ENCODE results near the gene SPOPL.

Gene SPOPL

DNA sequence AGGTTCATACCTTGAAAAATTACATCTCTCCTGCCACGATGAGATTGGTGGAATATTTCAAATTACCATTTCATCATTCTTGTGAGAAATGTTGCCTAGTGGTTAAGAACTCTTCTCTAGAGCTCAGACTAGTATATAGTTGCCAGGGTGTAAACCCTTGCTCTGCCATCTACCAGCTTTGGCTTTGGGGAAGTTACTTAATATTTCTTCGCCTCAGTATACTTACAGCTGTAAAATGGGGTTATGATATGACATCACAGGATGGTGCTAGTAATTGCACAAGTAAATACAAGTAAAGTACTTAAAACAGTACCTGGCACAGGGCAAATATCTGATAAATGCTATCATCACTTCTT lies 1.5 kb downstream of the SPOPL start:
- peak overlapping the region; percentile 71; the same call in 1 of the 2 replicates for H3K9ac ChIP-seq (ENCODE audit: low read length)
- no peaks in the 10 kb centered on the region for H3K9me3 ChIP-seq (replicated peaks; ENCODE audit: insufficient read depth, low read length)
- no peak for TF ChIP-seq EZH2phosphoT487 (IDR thresholded peaks at IDR 0.05; ENCODE audit: low read length)
- no peak for TF ChIP-seq EZH2 (optimal IDR thresholded peaks at IDR 0.05; ENCODE audit: low read depth, low read length)
- TF ChIP-seq, protein P1, sequence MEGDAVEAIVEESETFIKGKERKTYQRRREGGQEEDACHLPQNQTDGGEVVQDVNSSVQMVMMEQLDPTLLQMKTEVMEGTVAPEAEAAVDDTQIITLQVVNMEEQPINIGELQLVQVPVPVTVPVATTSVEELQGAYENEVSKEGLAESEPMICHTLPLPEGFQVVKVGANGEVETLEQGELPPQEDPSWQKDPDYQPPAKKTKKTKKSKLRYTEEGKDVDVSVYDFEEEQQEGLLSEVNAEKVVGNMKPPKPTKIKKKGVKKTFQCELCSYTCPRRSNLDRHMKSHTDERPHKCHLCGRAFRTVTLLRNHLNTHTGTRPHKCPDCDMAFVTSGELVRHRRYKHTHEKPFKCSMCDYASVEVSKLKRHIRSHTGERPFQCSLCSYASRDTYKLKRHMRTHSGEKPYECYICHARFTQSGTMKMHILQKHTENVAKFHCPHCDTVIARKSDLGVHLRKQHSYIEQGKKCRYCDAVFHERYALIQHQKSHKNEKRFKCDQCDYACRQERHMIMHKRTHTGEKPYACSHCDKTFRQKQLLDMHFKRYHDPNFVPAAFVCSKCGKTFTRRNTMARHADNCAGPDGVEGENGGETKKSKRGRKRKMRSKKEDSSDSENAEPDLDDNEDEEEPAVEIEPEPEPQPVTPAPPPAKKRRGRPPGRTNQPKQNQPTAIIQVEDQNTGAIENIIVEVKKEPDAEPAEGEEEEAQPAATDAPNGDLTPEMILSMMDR (IDR thresholded peaks at IDR 0.05; ENCODE audit: low read length) = no peak
- no peak overlapping the region for H3K27ac ChIP-seq (ENCODE audit: low read length)
- no peak overlapping the region for H2AFZ ChIP-seq (ENCODE audit: low read length)
- no peaks in the 10 kb centered on the region for H3K27me3 ChIP-seq (replicated peaks; ENCODE audit: insufficient read depth, low read length)
- peak overlapping the region; percentile 77 for H3K4me2 ChIP-seq (ENCODE audit: low read depth, low read length)
- 0 out of 2 replicates have a peak, but pooled peaks cover 5% of the 10 kb centered on the region for H4K20me1 ChIP-seq (ENCODE audit: insufficient read depth, low read length)
- peaks cover 16% of the 10 kb centered on the region; the same call in 1 of the 2 replicates for H3K4me1 ChIP-seq (ENCODE audit: low read length)
- H3K9me2 ChIP-seq (replicated peaks; ENCODE audit: insufficient read depth, low read length) = no peaks in the 10 kb centered on the region
- H3K4me3 ChIP-seq (ENCODE audit: low read length) = peak overlapping the region; percentile 87
- H3K79me2 ChIP-seq (ENCODE audit: low read length) = peaks cover 58% of the 10 kb centered on the region
- no peak for DNase-seq
- no peaks in the 10 kb centered on the region for H3K36me3 ChIP-seq (replicated peaks; ENCODE audit: insufficient read depth, low read length)
- peaks cover 6% of the 10 kb centered on the region; the same call in 1 of the 2 replicates for H3F3A ChIP-seq (ENCODE audit: insufficient read depth, low read length)

DNA sequence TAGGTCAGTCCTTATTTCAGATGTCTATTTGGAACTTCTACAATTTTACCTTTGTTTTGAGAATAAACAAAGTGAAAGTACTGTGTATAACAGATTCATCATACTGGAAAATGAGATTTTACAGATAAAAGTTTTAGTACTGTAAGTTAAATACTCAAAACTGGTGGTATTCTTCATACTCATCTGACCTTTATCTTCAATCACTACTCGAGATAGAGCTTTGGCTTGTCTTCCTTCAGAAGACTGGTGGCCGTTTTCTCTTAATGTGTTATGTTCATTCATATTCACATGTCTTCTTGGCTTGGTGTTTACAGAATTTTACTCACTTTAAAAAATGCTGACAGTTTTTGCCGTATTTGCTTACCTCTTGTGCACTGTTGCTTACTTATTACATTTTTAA lies 2.1 kb downstream of the SPOPL start:
- H3F3A ChIP-seq (ENCODE audit: insufficient read depth, low read length) = peaks cover 6% of the 10 kb centered on the region; the same call in 1 of the 2 replicates
- no peak overlapping the region for H3K27ac ChIP-seq (ENCODE audit: low read length)
- H3K79me2 ChIP-seq (ENCODE audit: low read length) = peaks cover 63% of the 10 kb centered on the region
- H3K9me3 ChIP-seq (replicated peaks; ENCODE audit: insufficient read depth, low read length) = no peaks in the 10 kb centered on the region
- H3K4me3 ChIP-seq (ENCODE audit: low read length) = peak overlapping the region; percentile 6; the same call in 1 of the 2 replicates
- H3K27me3 ChIP-seq (replicated peaks; ENCODE audit: insufficient read depth, low read length) = no peaks in the 10 kb centered on the region
- no peak for DNase-seq
- H3K4me2 ChIP-seq (ENCODE audit: low read depth, low read length) = peak overlapping the region; percentile 77
- no peak overlapping the region for H3K9ac ChIP-seq (ENCODE audit: low read length)
- H3K36me3 ChIP-seq (replicated peaks; ENCODE audit: insufficient read depth, low read length) = no peaks in the 10 kb centered on the region
- H3K4me1 ChIP-seq (ENCODE audit: low read length) = peaks cover 16% of the 10 kb centered on the region; the same call in 1 of the 2 replicates
- no peak overlapping the region for H2AFZ ChIP-seq (ENCODE audit: low read length)
- no peaks in the 10 kb centered on the region for H3K9me2 ChIP-seq (replicated peaks; ENCODE audit: insufficient read depth, low read length)
- H4K20me1 ChIP-seq (ENCODE audit: insufficient read depth, low read length) = 0 out of 2 replicates have a peak, but pooled peaks cover 5% of the 10 kb centered on the region
- TF ChIP-seq EZH2 (optimal IDR thresholded peaks at IDR 0.05; ENCODE audit: low read depth, low read length) = no peak
- TF ChIP-seq, protein P1 (IDR thresholded peaks at IDR 0.05; ENCODE audit: low read length) = no peak
- no peak for TF ChIP-seq EZH2phosphoT487 (IDR thresholded peaks at IDR 0.05; ENCODE audit: low read length)

DNA sequence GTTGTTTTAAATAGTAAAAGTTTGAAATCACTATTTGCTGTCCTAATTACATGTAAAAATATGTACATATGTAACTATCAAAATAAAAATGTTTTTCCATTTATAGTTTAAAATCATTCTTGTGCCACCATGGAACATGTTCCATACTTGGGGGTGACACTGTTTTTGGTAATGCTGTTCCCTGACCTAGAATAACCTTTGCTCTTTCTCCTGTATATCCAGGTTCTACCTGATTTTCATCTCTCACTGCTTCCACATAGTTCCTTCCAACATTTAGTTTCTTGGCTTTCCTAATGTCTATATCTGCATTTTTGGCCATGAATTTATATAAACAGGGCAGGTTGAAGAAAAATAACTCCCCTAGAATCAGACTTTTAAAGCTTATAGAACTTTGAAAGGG lies 2.5 kb downstream of the SPOPL start:
- TF ChIP-seq, protein P1 (IDR thresholded peaks at IDR 0.05; ENCODE audit: low read length) = no peak
- no peak for TF ChIP-seq EZH2 (optimal IDR thresholded peaks at IDR 0.05; ENCODE audit: low read depth, low read length)
- no peak for TF ChIP-seq EZH2phosphoT487 (IDR thresholded peaks at IDR 0.05; ENCODE audit: low read length)
- H2AFZ ChIP-seq (ENCODE audit: low read length) = no peak overlapping the region
- H3K9me3 ChIP-seq (replicated peaks; ENCODE audit: insufficient read depth, low read length) = no peaks in the 10 kb centered on the region
- H3K4me2 ChIP-seq (ENCODE audit: low read depth, low read length) = peak overlapping the region; percentile 77; the same call in 1 of the 2 replicates
- peaks cover 16% of the 10 kb centered on the region; the same call in 1 of the 2 replicates for H3K4me1 ChIP-seq (ENCODE audit: low read length)
- H3K79me2 ChIP-seq (ENCODE audit: low read length) = peaks cover 67% of the 10 kb centered on the region
- H3K27ac ChIP-seq (ENCODE audit: low read length) = no peak overlapping the region
- no peak overlapping the region for H3K9ac ChIP-seq (ENCODE audit: low read length)
- no peak for DNase-seq
- peak overlapping the region; percentile 6; the same call in 1 of the 2 replicates for H3K4me3 ChIP-seq (ENCODE audit: low read length)
- H4K20me1 ChIP-seq (ENCODE audit: insufficient read depth, low read length) = 0 out of 2 replicates have a peak, but pooled peaks cover 5% of the 10 kb centered on the region
- H3K36me3 ChIP-seq (replicated peaks; ENCODE audit: insufficient read depth, low read length) = no peaks in the 10 kb centered on the region
- H3F3A ChIP-seq (ENCODE audit: insufficient read depth, low read length) = peaks cover 6% of the 10 kb centered on the region; the same call in 1 of the 2 replicates
- H3K27me3 ChIP-seq (replicated peaks; ENCODE audit: insufficient read depth, low read length) = no peaks in the 10 kb centered on the region
- no peaks in the 10 kb centered on the region for H3K9me2 ChIP-seq (replicated peaks; ENCODE audit: insufficient read depth, low read length)
